Activated CD8-positive, alpha-beta memory T cell treated with anti-CD3 and anti-CD28 coated beads, Interleukin-2, amount 50 U/mL, for 24 hours (primary cell): ENCODE results near the gene ZNF892.
"Not testable (repeated sequence)": the region's sequence is repeated elsewhere in the genome, so short reads cannot be mapped to it uniquely, and the experiment has no call there.

ENCODE experiments used
- DNase-seq: peaks from one replicate; pipeline ENCODE4 v3.0.0-alpha.2; 2020; ENCODE audit errors: extremely low read depth

ZNF892 gene

DNA sequence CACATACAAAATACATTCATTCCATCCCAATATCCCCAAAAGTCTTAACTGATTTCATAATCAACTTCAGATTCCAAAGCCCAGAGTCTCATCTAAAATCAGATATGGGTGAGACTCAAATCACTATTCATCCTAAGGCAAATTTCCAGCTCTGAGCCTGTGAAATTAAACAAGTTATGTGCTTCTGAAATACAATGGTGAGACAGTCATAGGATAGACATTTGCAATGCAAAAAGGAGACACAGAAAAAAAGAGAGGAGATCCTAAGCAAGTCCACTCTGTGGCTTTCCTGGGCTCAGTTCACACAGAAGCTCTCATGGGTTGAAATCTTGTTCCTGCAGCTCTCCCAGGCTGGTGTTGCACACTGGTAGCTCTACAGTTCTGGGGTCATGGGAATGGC, 18.3 kb downstream of the ZNF892 start:
- no peak for DNase-seq

DNA sequence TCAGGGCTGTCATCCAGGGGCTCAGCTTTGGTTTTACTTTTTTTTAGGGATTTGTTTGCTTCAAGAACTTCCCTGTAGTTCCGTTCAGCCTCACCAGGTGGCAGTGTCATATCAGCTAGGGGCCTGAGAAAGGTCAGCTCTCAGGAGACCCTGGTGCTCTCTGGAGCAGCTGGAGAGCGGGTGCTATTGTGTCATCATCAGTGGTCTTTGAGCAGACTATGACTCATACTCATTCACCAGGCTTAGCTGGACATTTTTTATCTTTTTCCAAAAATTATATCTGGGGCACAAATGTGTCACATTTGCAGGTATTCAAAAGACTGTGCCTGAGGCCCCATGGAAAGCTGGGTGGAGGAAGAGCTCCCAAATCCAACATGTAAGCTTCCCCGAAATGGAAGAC, 24.4 kb downstream of the ZNF892 start:
- DNase-seq: no peak

GRCh38 chr2:95232232-95232631, 24.9 kb downstream of the ZNF892 start:
- no peak for DNase-seq

DNA sequence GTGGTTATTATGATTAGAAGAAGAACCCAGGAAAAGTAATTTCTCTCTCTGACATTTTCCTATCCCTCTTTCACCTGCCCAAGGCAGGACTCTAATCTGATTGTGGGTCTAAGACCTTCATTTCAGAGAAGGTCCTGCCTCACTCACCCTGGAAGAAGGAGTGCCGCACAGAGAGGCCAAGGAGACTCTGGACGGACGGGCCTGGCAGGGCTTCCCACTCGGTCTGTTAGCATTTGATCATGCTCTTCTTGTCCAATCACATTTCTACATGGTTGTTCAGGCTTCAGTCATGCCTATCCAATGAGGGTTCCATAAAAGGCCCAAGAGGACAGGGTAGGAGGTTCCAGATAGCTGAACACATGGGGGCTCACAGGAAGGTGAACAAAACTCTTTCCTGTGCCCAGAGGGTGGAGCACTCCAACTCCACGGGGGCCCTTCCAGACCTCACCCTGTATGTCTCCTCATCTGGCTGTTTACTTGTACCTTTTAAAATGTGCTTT, 27.0 kb downstream of the ZNF892 start:
- no peak for DNase-seq

GRCh38 chr2:95234816-95235215, 27.5 kb downstream of the ZNF892 start:
- no peak for DNase-seq

GRCh38 chr2:95238131-95238530, 30.8 kb downstream of the ZNF892 start:
- no peak for DNase-seq

- no peak for DNase-seq
Measured at GRCh38 chr2:95240091-95240490, 32.8 kb downstream of the ZNF892 start.

- DNase-seq: no peak
Measured at GRCh38 chr2:95240556-95240955, 33.2 kb downstream of the ZNF892 start.

DNA sequence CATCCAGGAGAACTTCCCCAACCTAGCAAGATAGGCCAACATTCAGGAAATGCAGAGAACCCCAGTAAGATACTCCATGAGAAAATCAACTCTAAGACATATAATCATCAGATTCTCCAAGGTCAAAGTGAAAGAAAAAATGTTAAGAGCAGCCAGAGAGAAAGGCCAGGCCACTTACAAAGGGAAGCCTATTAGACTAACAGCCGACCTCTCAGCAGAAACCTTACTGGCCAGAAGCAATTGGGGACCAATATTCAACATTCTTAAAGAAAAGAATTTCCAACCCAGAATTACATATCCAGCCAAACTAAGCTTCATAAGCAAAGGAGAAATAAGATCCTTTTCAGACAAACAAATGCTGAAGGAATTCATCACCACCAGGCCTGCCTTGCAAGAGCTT, 34.8 kb downstream of the ZNF892 start:
- DNase-seq: not testable (repeated sequence)
